Trophoblast cell (in vitro differentiated cells and primary cell): Measurements from ENCODE around the gene GRIA4.

Experiments used
- DNase-seq, 2 donors: peaks; one replicate each; pipeline ENCODE4 v3.0.0-alpha.2; 2016
- H2AFZ ChIP-seq: 2 replicates; pipeline ENCODE4 v1.6.1; 2013; ENCODE audit warnings: low read length, moderate library complexity, mild to moderate bottlenecking; ENCODE audit not compliant: insufficient read depth, poor library complexity
- H2AK5ac ChIP-seq: 2 replicates; pipeline ENCODE4 v1.6.1; 2013; ENCODE audit warnings: mild to moderate bottlenecking, low read length
- H2BK120ac ChIP-seq: 2 replicates; pipeline ENCODE4 v1.6.1; 2013; ENCODE audit warnings: low read length, mild to moderate bottlenecking, moderate library complexity; ENCODE audit not compliant: insufficient read depth, poor library complexity
- H2BK12ac ChIP-seq: 2 replicates; pipeline ENCODE4 v1.6.1; 2013; ENCODE audit warnings: mild to moderate bottlenecking, low read length, moderate library complexity
- H2BK5ac ChIP-seq: 2 replicates; pipeline ENCODE4 v1.6.1; 2013; ENCODE audit warnings: low read length, low read depth, moderate library complexity, mild to moderate bottlenecking; ENCODE audit not compliant: poor library complexity
- H3K14ac ChIP-seq: 2 replicates; pipeline ENCODE4 v1.6.1; 2013; ENCODE audit warnings: mild to moderate bottlenecking, low read length
- H3K18ac ChIP-seq: 2 replicates; pipeline ENCODE4 v1.6.1; 2013; ENCODE audit warnings: mild to moderate bottlenecking, low read length
- H3K23ac ChIP-seq: 2 replicates; pipeline ENCODE4 v1.6.1; 2013; ENCODE audit warnings: low read length
- H3K27ac ChIP-seq: 2 replicates; pipeline ENCODE4 v1.5.1; 2013; ENCODE audit warnings: low read depth, mild to moderate bottlenecking, inconsistent platforms, low read length, moderate library complexity
- H3K27me3 ChIP-seq: 2 replicates; pipeline ENCODE4 v1.6.1; 2013; ENCODE audit warnings: inconsistent platforms, mild to moderate bottlenecking, low read length, moderate library complexity; ENCODE audit not compliant: insufficient read depth
- H3K36me3 ChIP-seq, 2 experiments: 1 replicate in 1 of 2; 2 replicates in 1 of 2; pipeline ENCODE4 v1.6.1; 2013; ENCODE audit warnings: low read length in 2 of 2, mild to moderate bottlenecking in 2 of 2, moderate library complexity in 1 of 2; ENCODE audit not compliant: insufficient read depth in 2 of 2, control insufficient read depth in 1 of 2
- H3K4ac ChIP-seq: 2 replicates; pipeline ENCODE4 v1.6.1; 2013; ENCODE audit warnings: low read depth, mild to moderate bottlenecking, low read length, moderate library complexity
- H3K4me1 ChIP-seq, 2 experiments: 1 replicate in 1 of 2; 2 replicates in 1 of 2; pipeline ENCODE4 v1.6.1; 2013; ENCODE audit warnings: low read length in 2 of 2, mild to moderate bottlenecking in 2 of 2, moderate library complexity in 1 of 2; ENCODE audit not compliant: insufficient read depth in 2 of 2, control insufficient read depth in 1 of 2
- H3K4me2 ChIP-seq: 2 replicates; pipeline ENCODE4 v1.6.1; 2013; ENCODE audit warnings: inconsistent platforms, mild to moderate bottlenecking, low read length, moderate library complexity
- H3K4me3 ChIP-seq: 2 replicates; pipeline ENCODE4 v1.5.1; 2013; ENCODE audit warnings: mild to moderate bottlenecking, low read depth, low read length, inconsistent platforms
- H3K79me1 ChIP-seq: one replicate; pipeline ENCODE4 v1.6.1; 2013; ENCODE audit warnings: low read length
- H3K79me2 ChIP-seq: 2 replicates; pipeline ENCODE4 v1.6.1; 2013; ENCODE audit warnings: low read length, mild to moderate bottlenecking; ENCODE audit not compliant: control insufficient read depth, insufficient read depth, poor library complexity
- H3K9ac ChIP-seq: 2 replicates; pipeline ENCODE4 v1.6.1; 2013; ENCODE audit warnings: mild to moderate bottlenecking, low read length
- H3K9me3 ChIP-seq: 2 replicates; pipeline ENCODE4 v1.6.1; 2013; ENCODE audit warnings: low read depth, mild to moderate bottlenecking, control low read depth, inconsistent platforms, low read length; ENCODE audit not compliant: insufficient read depth
- H4K12ac ChIP-seq: 2 replicates; pipeline ENCODE4 v1.6.1; 2013; ENCODE audit warnings: low read depth, mild to moderate bottlenecking, low read length, moderate library complexity
- H4K8ac ChIP-seq: 2 replicates; pipeline ENCODE4 v1.6.1; 2013; ENCODE audit warnings: low read depth, mild to moderate bottlenecking, low read length, moderate library complexity
- H4K91ac ChIP-seq: one replicate; pipeline ENCODE4 v1.6.1; 2013; ENCODE audit warnings: low read depth, mild to moderate bottlenecking, low read length, moderate library complexity
- WGBS: extraction: QIAGEN DNeasy Blood & Tissue Kit; methylation state at CpG from one replicate; pipeline ENCODE4 v1.1.7; 2013; ENCODE audit warnings: missing lambda C conversion rate; ENCODE audit not compliant: insufficient read length, insufficient coverage; ENCODE audit errors: extremely low coverage; 5-methylcytosine and 5-hydroxymethylcytosine counted together

Gene GRIA4

GRCh38 chr11:105667441-105667840 lies 57.6 kb downstream of the GRIA4 start:
- no peaks in the 10 kb centered on the region for H3K27me3 ChIP-seq
- WGBS: no CpG with 5 or more reads among the region's 1 CpG
- no peaks in the 10 kb centered on the region for H3K4me1 ChIP-seq
- no peaks in the 10 kb centered on the region for H3K79me1 ChIP-seq
- no peak overlapping the region for H4K91ac ChIP-seq
- no peak overlapping the region for H3K4me3 ChIP-seq
- H2AFZ ChIP-seq: no peak overlapping the region
- no peak for DNase-seq
- H3K4ac ChIP-seq: no peak overlapping the region
- no peak overlapping the region for H3K18ac ChIP-seq
- H3K27ac ChIP-seq: no peak overlapping the region
- H3K4me2 ChIP-seq: no peak overlapping the region
- no peak overlapping the region for H3K14ac ChIP-seq
- no peaks in the 10 kb centered on the region for H3K36me3 ChIP-seq
- H4K12ac ChIP-seq: no peak overlapping the region
- H3K9ac ChIP-seq: no peak overlapping the region
- H3K79me2 ChIP-seq: no peaks in the 10 kb centered on the region
- no peak overlapping the region for H2BK12ac ChIP-seq
- no peak overlapping the region for H2AK5ac ChIP-seq
- no peak overlapping the region for H4K8ac ChIP-seq
- no peak overlapping the region for H2BK5ac ChIP-seq
- H3K23ac ChIP-seq: no peak overlapping the region
- H2BK120ac ChIP-seq: no peak overlapping the region
- H3K9me3 ChIP-seq: no peaks in the 10 kb centered on the region

GRCh38 chr11:105670811-105671210 lies 60.9 kb downstream of the GRIA4 start:
- H3K79me2 ChIP-seq: no peaks in the 10 kb centered on the region
- no peaks in the 10 kb centered on the region for H3K27me3 ChIP-seq
- no peak overlapping the region for H4K91ac ChIP-seq
- no peak for DNase-seq
- H3K4ac ChIP-seq: no peak overlapping the region
- no peak overlapping the region for H3K18ac ChIP-seq
- no peak overlapping the region for H3K9ac ChIP-seq
- H3K27ac ChIP-seq: no peak overlapping the region
- no peaks in the 10 kb centered on the region for H3K4me1 ChIP-seq
- H4K8ac ChIP-seq: no peak overlapping the region
- H3K4me3 ChIP-seq: no peak overlapping the region
- H2BK120ac ChIP-seq: no peak overlapping the region
- H3K4me2 ChIP-seq: no peak overlapping the region
- no peak overlapping the region for H4K12ac ChIP-seq
- H3K9me3 ChIP-seq: no peaks in the 10 kb centered on the region
- H2BK5ac ChIP-seq: no peak overlapping the region
- H2BK12ac ChIP-seq: no peak overlapping the region
- no peaks in the 10 kb centered on the region for H3K79me1 ChIP-seq
- no peak overlapping the region for H3K14ac ChIP-seq
- H3K36me3 ChIP-seq: no peaks in the 10 kb centered on the region
- no peak overlapping the region for H3K23ac ChIP-seq
- no peak overlapping the region for H2AK5ac ChIP-seq
- no peak overlapping the region for H2AFZ ChIP-seq

DNA sequence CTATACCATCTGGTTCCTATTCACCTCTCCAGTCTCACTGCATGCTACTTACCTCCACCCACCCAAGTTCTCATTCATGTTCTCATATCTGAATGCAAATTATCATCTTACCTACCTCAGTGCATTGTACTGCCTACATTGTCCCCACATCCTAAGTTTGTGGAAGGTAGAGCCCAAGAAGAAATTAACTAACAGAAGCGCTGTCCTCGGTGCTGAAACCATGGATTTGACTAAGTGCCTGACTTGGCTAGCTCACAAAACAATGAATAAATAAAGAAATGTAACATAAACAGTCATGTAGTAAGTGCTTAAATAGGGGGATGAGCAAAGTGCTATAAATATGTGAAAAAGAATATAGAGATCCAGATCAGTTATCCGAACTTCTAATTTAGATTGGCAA lies 63.2 kb downstream of the GRIA4 start:
- no peak overlapping the region for H2BK12ac ChIP-seq
- no peak overlapping the region for H2AK5ac ChIP-seq
- no peak overlapping the region for H4K12ac ChIP-seq
- no peak overlapping the region for H2BK5ac ChIP-seq
- no peaks in the 10 kb centered on the region for H3K4me1 ChIP-seq
- no peak overlapping the region for H3K14ac ChIP-seq
- H3K4ac ChIP-seq: no peak overlapping the region
- H3K36me3 ChIP-seq: no peaks in the 10 kb centered on the region
- no peaks in the 10 kb centered on the region for H3K79me1 ChIP-seq
- H3K27me3 ChIP-seq: no peaks in the 10 kb centered on the region
- H2BK120ac ChIP-seq: no peak overlapping the region
- no peak overlapping the region for H4K8ac ChIP-seq
- no CpG with 5 or more reads among the region's 3 CpGs for WGBS
- H3K18ac ChIP-seq: no peak overlapping the region
- no peak overlapping the region for H3K4me3 ChIP-seq
- no peak overlapping the region for H3K27ac ChIP-seq
- no peak overlapping the region for H2AFZ ChIP-seq
- no peaks in the 10 kb centered on the region for H3K79me2 ChIP-seq
- no peaks in the 10 kb centered on the region for H3K9me3 ChIP-seq
- no peak overlapping the region for H3K9ac ChIP-seq
- H4K91ac ChIP-seq: no peak overlapping the region
- peak; percentile 18 to 72 for DNase-seq
- H3K4me2 ChIP-seq: no peak overlapping the region
- H3K23ac ChIP-seq: no peak overlapping the region

DNA sequence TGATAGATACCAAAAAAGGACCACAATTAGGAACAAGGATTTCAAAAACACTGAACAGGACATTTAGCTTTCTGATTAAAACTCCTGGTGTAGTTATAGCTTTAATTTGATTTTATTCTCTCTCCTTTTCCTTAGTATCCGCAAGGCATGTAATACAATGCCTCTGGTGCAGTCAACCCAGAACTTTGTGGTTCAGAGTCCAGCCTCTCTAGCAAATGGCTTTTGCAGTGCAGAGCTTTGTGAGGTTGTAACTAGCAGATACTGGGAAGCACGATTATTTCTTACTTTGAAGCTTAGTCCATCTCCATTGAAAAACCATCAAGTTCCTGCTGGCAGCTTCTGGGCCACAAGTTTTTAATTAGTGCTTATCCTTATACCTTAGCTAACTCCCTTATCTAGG lies 79.8 kb downstream of the GRIA4 start:
- Histone ChIP-seq H3K18ac (no peak overlapping the region), H3K27ac (no peak overlapping the region), H3K9ac (no peak overlapping the region), H4K91ac (no peak overlapping the region), H2AFZ (no peak overlapping the region), H3K9me3 (no peaks in the 10 kb centered on the region), H3K4me2 (no peak overlapping the region), H2BK12ac (no peak overlapping the region), H3K4ac (no peak overlapping the region), H3K79me1 (no peaks in the 10 kb centered on the region), H3K27me3 (no peaks in the 10 kb centered on the region), H4K12ac (no peak overlapping the region), H2BK120ac (no peak overlapping the region), H2AK5ac (no peak overlapping the region), H3K23ac (no peak overlapping the region), H3K4me3 (no peak overlapping the region), H3K14ac (no peak overlapping the region), H3K4me1 (no peaks in the 10 kb centered on the region), H3K79me2 (no peaks in the 10 kb centered on the region), H3K36me3 (no peaks in the 10 kb centered on the region), H4K8ac (no peak overlapping the region), H2BK5ac (no peak overlapping the region)
- no peak for DNase-seq
- no CpG with 5 or more reads among the region's 2 CpGs for WGBS

DNA sequence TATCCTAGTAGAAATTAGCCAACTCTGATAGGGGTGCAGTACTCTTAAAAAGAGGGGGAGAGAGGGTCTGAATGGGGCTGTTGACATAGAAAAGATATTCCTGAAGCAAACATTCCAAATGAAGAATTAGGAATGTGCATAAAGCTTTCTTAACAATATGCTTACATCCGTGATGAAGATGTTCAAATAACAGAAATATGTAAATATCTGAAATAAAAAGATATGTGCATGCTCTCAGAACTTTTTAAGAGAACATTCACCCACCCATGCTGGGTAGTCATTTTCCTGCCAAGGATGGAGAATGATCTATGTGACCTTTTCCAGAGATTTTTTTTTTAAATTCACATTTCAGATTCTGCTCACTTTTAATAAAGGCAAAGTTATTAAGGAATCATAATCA lies 80.6 kb downstream of the GRIA4 start:
- no peak overlapping the region for H3K23ac ChIP-seq
- H3K79me1 ChIP-seq: no peaks in the 10 kb centered on the region
- H3K27me3 ChIP-seq: no peaks in the 10 kb centered on the region
- H3K18ac ChIP-seq: no peak overlapping the region
- no peak overlapping the region for H2BK5ac ChIP-seq
- no peak overlapping the region for H3K4ac ChIP-seq
- no peak overlapping the region for H4K8ac ChIP-seq
- no peak overlapping the region for H2AK5ac ChIP-seq
- H3K9me3 ChIP-seq: no peaks in the 10 kb centered on the region
- H3K36me3 ChIP-seq: no peaks in the 10 kb centered on the region
- no peak overlapping the region for H4K91ac ChIP-seq
- no peaks in the 10 kb centered on the region for H3K4me1 ChIP-seq
- H3K9ac ChIP-seq: no peak overlapping the region
- no peak overlapping the region for H3K14ac ChIP-seq
- WGBS: no CpG with 5 or more reads among the region's 1 CpG
- H3K4me2 ChIP-seq: no peak overlapping the region
- no peak overlapping the region for H2AFZ ChIP-seq
- H2BK12ac ChIP-seq: no peak overlapping the region
- no peaks in the 10 kb centered on the region for H3K79me2 ChIP-seq
- H4K12ac ChIP-seq: no peak overlapping the region
- no peak overlapping the region for H2BK120ac ChIP-seq
- DNase-seq: no peak
- no peak overlapping the region for H3K4me3 ChIP-seq
- no peak overlapping the region for H3K27ac ChIP-seq
